Choroid plexus epithelial cell (primary cell): ENCODE measurements around the gene PCDHA6.
"Not testable (repeated sequence)": the region's sequence is repeated elsewhere in the genome, so short reads cannot be mapped to it uniquely, and the experiment has no call there.

Source experiments
- DNase-seq: peaks from one replicate; pipeline ENCODE4 v3.0.0-alpha.2; 2010; ENCODE audit warnings: low read depth
- H3K4me3 ChIP-seq: 2 replicates; pipeline ENCODE4 v1.5.1; 2011; ENCODE audit warnings: low read depth, mild to moderate bottlenecking, control low read depth, low read length, moderate library complexity
- TF ChIP-seq, protein P1 (sequence below): conservative IDR thresholded peaks from 2 replicates; pipeline ENCODE4 v1.5.1; 2011; ENCODE audit warnings: low read depth, mild to moderate bottlenecking, control low read depth, inconsistent platforms, low read length, moderate library complexity

The PCDHA6 gene

GRCh38 chr5:140842798-140843733 lies 15.3 kb downstream of the PCDHA6 start:
- DNase-seq, result no peak

DNA sequence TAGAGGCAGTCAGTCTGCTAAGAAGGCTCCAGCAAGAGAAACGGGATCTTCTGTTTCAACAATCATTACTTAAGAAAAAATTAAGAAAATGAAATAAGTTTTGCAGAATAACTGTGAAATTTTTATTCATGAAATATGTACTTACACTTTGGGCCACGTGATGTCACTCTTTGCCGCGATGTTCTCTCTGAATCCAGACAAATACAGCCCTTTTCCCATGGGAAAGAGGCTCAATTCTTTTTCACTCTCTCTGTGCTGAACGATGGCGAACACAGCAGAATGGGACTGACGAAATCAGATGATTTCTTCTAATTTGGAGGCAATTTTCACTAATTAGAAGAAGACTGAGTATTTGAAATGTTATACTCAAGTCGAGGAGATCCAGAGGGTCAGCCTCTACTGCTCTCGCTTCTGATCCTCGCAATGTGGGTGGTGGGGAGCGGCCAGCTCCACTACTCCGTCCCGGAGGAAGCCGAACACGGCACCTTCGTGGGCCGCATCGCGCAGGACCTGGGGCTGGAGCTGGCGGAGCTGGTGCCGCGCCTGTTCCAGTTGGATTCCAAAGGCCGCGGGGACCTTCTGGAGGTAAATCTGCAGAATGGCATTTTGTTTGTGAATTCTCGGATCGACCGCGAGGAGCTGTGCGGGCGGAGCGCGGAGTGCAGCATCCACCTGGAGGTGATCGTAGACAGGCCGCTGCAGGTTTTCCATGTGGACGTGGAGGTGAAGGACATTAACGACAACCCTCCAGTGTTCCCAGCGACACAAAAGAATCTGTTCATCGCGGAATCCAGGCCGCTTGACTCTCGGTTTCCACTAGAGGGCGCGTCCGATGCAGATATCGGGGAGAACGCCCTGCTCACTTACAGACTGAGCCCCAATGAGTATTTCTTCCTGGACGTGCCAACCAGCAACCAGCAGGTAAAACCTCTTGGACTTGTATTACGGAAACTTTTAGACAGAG lies 20.7 kb downstream of the PCDHA6 start, which contains the start of gene PCDHA9:
Gene PCDHA9, plus strand, starts transcription at position 244 of the 964 bp plus-strand sequence. Its CDS starts 114 bp downstream, at position 358.
- DNase-seq, H3K4me3 ChIP-seq: not testable (repeated sequence)

More at GRCh38 chr5:140842798-140843733, 15.3 kb downstream of the PCDHA6 start:
- TF ChIP-seq, protein P1, sequence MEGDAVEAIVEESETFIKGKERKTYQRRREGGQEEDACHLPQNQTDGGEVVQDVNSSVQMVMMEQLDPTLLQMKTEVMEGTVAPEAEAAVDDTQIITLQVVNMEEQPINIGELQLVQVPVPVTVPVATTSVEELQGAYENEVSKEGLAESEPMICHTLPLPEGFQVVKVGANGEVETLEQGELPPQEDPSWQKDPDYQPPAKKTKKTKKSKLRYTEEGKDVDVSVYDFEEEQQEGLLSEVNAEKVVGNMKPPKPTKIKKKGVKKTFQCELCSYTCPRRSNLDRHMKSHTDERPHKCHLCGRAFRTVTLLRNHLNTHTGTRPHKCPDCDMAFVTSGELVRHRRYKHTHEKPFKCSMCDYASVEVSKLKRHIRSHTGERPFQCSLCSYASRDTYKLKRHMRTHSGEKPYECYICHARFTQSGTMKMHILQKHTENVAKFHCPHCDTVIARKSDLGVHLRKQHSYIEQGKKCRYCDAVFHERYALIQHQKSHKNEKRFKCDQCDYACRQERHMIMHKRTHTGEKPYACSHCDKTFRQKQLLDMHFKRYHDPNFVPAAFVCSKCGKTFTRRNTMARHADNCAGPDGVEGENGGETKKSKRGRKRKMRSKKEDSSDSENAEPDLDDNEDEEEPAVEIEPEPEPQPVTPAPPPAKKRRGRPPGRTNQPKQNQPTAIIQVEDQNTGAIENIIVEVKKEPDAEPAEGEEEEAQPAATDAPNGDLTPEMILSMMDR, result no peak
- H3K4me3 ChIP-seq, result no peak overlapping the region

- H3K4me3 ChIP-seq, DNase-seq: not testable (repeated sequence)
These were observed 22.3 kb downstream of the PCDHA6 start for GRCh38 chr5:140849831-140850634.

- no peak within 1 kb of the TSS for H3K4me3 ChIP-seq
- TF ChIP-seq, protein P1, result no peak
- DNase-seq, result no peak
These were observed 28.3 kb downstream of the PCDHA6 start, which contains the start of gene PCDHA10 for GRCh38 chr5:140855772-140856674. PCDHA10 (plus strand) TSS chr5:140855897; CDS start chr5:140856049, 152 bp downstream.

- TF ChIP-seq, protein P1, result no peak
- DNase-seq, result no peak
- H3K4me3 ChIP-seq, result no peak overlapping the region
These were observed 29.6 kb downstream of the PCDHA6 start for GRCh38 chr5:140857177-140857986.

- no peak for DNase-seq
- TF ChIP-seq, protein P1, result no peak
- H3K4me3 ChIP-seq, result no peak overlapping the region
These were observed 30.2 kb downstream of the PCDHA6 start for GRCh38 chr5:140857987-140858240.
